PC-9 (cell line): ENCODE results near the gene RAI2. TPM values are rescaled to one million over a fixed set of nuclear protein-coding genes. Genes with fewer than 3 reads are reported as not detected.

Experiments
- BruUV-seq: library from RNA; stranded (reverse); fragments of 400-500 nt; replicated peaks from 2 replicates; lab custom pipeline; 2021; lab: Mats Ljungman, UMichigan
- CTCF ChIA-PET: fragments of 300-600 bp; sonication (Branson Sonifier 250); formaldehyde crosslinking; loops from one replicate; lab custom pipeline; 2022; ENCODE audit warnings: antibody characterized with exemption; lab: Charles Lee
- POLR2A ChIA-PET: fragments of 300-600 bp; sonication (Branson Sonifier 250); formaldehyde crosslinking; loops from one replicate; lab custom pipeline; 2022; ENCODE audit warnings: antibody characterized with exemption; ENCODE audit not compliant: unreplicated experiment; lab: Charles Lee
- DNase-seq, 2 experiments: peaks; one replicate each; pipeline versions ENCODE4 v3.0.0 to v3.0.0-alpha.2; 2015 to 2022; ENCODE audit warnings: mixed read lengths in 1 of 2
- H2AFZ ChIP-seq: fragments of 200-600 bp; sonication (generic); 2 replicates; pipeline ENCODE4 v1.8.1; 2017; ENCODE audit warnings: antibody characterized with exemption
- H3F3A ChIP-seq: fragments of 200-600 bp; sonication (generic); 2 replicates; pipeline ENCODE4 v1.8.1; 2017; ENCODE audit warnings: antibody characterized with exemption, mild to moderate bottlenecking, low read depth; ENCODE audit not compliant: insufficient read depth
- H3K27ac ChIP-seq: fragments of 200-600 bp; sonication (generic); 2 replicates; pipeline ENCODE4 v1.6.1; 2016; ENCODE audit warnings: mixed run types
- H3K27me3 ChIP-seq: fragments of 200-600 bp; sonication (generic); 2 replicates; pipeline ENCODE4 v1.6.1; 2016; ENCODE audit warnings: low read depth, mixed run types; ENCODE audit not compliant: insufficient read depth
- H3K36me3 ChIP-seq: fragments of 200-600 bp; sonication (generic); 2 replicates; pipeline ENCODE4 v1.6.1; 2016; ENCODE audit warnings: low read depth, mixed run types
- H3K4me1 ChIP-seq: fragments of 200-600 bp; sonication (generic); replicated peaks from 2 replicates; pipeline ENCODE4 v1.6.1; 2016; ENCODE audit warnings: mixed run types; ENCODE audit not compliant: insufficient read depth
- H3K4me2 ChIP-seq: fragments of 200-600 bp; sonication (generic); 2 replicates; pipeline ENCODE4 v1.6.1; 2017; ENCODE audit warnings: mixed run types
- H3K4me3 ChIP-seq: fragments of 200-600 bp; sonication (generic); 2 replicates; pipeline ENCODE4 v1.6.1; 2016; ENCODE audit warnings: mixed run types
- H3K79me2 ChIP-seq: fragments of 200-600 bp; sonication (generic); 2 replicates; pipeline ENCODE4 v1.6.1; 2017; ENCODE audit warnings: low read depth, mixed run types
- H3K9me2 ChIP-seq: fragments of 200-600 bp; sonication (generic); 2 replicates; pipeline ENCODE4 v1.8.1; 2017; ENCODE audit warnings: mild to moderate bottlenecking; ENCODE audit not compliant: insufficient read depth
- H3K9me3 ChIP-seq: fragments of 200-600 bp; sonication (generic); 2 replicates; pipeline ENCODE4 v1.8.1; 2016; ENCODE audit warnings: low read depth; ENCODE audit not compliant: insufficient read depth
- H4K20me1 ChIP-seq: fragments of 200-600 bp; sonication (generic); 2 replicates; pipeline ENCODE4 v1.8.1; 2017; ENCODE audit not compliant: insufficient read depth
- EZH2 ChIP-seq: fragments of 200-600 bp; sonication (generic); IDR thresholded peaks from 2 replicates; pipeline ENCODE4 v1.8.0; 2017; ENCODE audit warnings: antibody characterized with exemption, low read depth
- intact Hi-C: fragments of 100-400 bp; cut with micrococcal nuclease; formaldehyde crosslinking; loops from one replicate; pipeline ENCODE4 v1.10.0; 2022; ENCODE audit not compliant: unreplicated experiment
- total RNA-seq: library from RNA; stranded (reverse); gene quantifications from 2 replicates; pipeline ENCODE4 v1.2.3, GENCODE V29; 2021
- TF ChIP-seq, protein P1 (sequence below): fragments of 200-600 bp; sonication (generic); conservative IDR thresholded peaks from 2 replicates; pipeline ENCODE4 v1.6.1; 2017; ENCODE audit warnings: mixed run types, antibody characterized with exemption, mild to moderate bottlenecking, moderate library complexity

Gene RAI2
- total RNA-seq, 1 experiment from 2014 or later, result not detected

- intact Hi-C loops, result no loop called here
- no peak overlapping the region for H3K4me2 ChIP-seq
Observed at GRCh38 chrX:17814557-17814956, 46.5 kb downstream of the RAI2 start.

DNA sequence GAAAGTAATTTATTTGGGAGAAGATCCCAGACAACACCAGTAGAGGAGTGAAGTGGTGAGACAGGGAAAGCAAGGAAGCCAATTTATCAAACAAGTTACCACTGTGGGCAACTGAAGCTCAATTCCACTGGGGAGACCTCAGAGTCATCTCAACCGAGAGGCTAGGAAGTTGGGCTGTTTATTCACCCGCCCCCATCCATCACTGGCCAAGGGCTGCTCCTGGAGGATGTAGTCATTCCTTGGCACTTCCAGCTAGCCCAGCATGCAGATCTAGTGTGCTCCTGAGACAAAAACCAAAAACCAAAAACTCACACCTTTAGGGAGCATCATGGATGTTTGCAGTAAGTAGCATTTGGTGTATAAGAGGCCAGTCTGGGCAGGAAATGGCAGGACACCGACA lies 47.0 kb downstream of the RAI2 start:
- Histone ChIP-seq H3K36me3 (no peaks in the 10 kb centered on the region), H3F3A (no peaks in the 10 kb centered on the region), H3K27me3 (peaks cover 11% of the 10 kb centered on the region; the same call in 1 of the 2 replicates), H3K27ac (no peak overlapping the region), H3K4me1 (no peaks in the 10 kb centered on the region), H4K20me1 (no peaks in the 10 kb centered on the region), H3K4me3 (no peak overlapping the region), H2AFZ (no peak overlapping the region), H3K4me2 (no peak overlapping the region), H3K9me2 (no peaks in the 10 kb centered on the region), H3K79me2 (no peaks in the 10 kb centered on the region), H3K9me3 (no peaks in the 10 kb centered on the region)
- CTCF ChIA-PET, result no interaction called here
- POLR2A ChIA-PET, result no interaction called here
- intact Hi-C loops, result no loop called here
- no peak for DNase-seq
- no peak for TF ChIP-seq EZH2
- TF ChIP-seq, protein P1, sequence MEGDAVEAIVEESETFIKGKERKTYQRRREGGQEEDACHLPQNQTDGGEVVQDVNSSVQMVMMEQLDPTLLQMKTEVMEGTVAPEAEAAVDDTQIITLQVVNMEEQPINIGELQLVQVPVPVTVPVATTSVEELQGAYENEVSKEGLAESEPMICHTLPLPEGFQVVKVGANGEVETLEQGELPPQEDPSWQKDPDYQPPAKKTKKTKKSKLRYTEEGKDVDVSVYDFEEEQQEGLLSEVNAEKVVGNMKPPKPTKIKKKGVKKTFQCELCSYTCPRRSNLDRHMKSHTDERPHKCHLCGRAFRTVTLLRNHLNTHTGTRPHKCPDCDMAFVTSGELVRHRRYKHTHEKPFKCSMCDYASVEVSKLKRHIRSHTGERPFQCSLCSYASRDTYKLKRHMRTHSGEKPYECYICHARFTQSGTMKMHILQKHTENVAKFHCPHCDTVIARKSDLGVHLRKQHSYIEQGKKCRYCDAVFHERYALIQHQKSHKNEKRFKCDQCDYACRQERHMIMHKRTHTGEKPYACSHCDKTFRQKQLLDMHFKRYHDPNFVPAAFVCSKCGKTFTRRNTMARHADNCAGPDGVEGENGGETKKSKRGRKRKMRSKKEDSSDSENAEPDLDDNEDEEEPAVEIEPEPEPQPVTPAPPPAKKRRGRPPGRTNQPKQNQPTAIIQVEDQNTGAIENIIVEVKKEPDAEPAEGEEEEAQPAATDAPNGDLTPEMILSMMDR, result no peak
- no TSS peak for BruUV-seq

More at GRCh38 chrX:17814557-17814956, 46.5 kb downstream of the RAI2 start:
- Histone ChIP-seq H3K9me3 (no peaks in the 10 kb centered on the region), H3K79me2 (no peaks in the 10 kb centered on the region), H3K9me2 (no peaks in the 10 kb centered on the region), H3K4me1 (no peaks in the 10 kb centered on the region), H2AFZ (no peak overlapping the region), H3K27me3 (peaks cover 10% of the 10 kb centered on the region; the same call in 1 of the 2 replicates), H3K27ac (no peak overlapping the region), H3K4me3 (no peak overlapping the region), H4K20me1 (no peaks in the 10 kb centered on the region), H3F3A (no peaks in the 10 kb centered on the region), H3K36me3 (no peaks in the 10 kb centered on the region)
- no peak for DNase-seq
- ChIA-PET POLR2A (no interaction called here), CTCF (no interaction called here)
- no TSS peak for BruUV-seq
- TF ChIP-seq, protein P1, result no peak
- TF ChIP-seq EZH2, result no peak

- no peak for DNase-seq
- TF ChIP-seq, protein P1, result no peak
- TF ChIP-seq EZH2, result no peak
- Histone ChIP-seq H3K4me1 (no peaks in the 10 kb centered on the region), H3K36me3 (no peaks in the 10 kb centered on the region), H3K4me2 (no peak overlapping the region), H3K27ac (no peak overlapping the region), H3K9me2 (no peaks in the 10 kb centered on the region), H3K79me2 (no peaks in the 10 kb centered on the region), H3F3A (no peaks in the 10 kb centered on the region), H4K20me1 (no peaks in the 10 kb centered on the region), H2AFZ (no peak overlapping the region), H3K27me3 (peaks cover 16% of the 10 kb centered on the region; the same call in 1 of the 2 replicates), H3K4me3 (no peak overlapping the region), H3K9me3 (no peaks in the 10 kb centered on the region)
- POLR2A ChIA-PET, result no interaction called here
- BruUV-seq, result no TSS peak
- CTCF ChIA-PET, result no interaction called here
- intact Hi-C loops, result no loop called here
Observed at GRCh38 chrX:17813277-17813676, 47.8 kb downstream of the RAI2 start.
